CD14-positive monocyte (primary cell): ENCODE data around the gene RCAN2. TPM values are rescaled to one million over a fixed set of nuclear protein-coding genes. Genes with fewer than 3 reads are reported as not detected.

ENCODE experiments used
- DNase-seq, 3 donors: peaks; one replicate each; pipeline ENCODE4 v3.0.0-alpha.2; 2011 to 2022
- H2AFZ ChIP-seq: 2 replicates; pipeline ENCODE4 v1.6.0; 2012; ENCODE audit warnings: mild to moderate bottlenecking, low read depth, low read length, inconsistent platforms; ENCODE audit not compliant: insufficient read depth, poor library complexity, severe bottlenecking
- H3K27ac ChIP-seq, 2 donors: 1 replicate in 1 of 2; 2 replicates in 1 of 2; pipeline ENCODE4 v1.5.1; 2012 to 2013; ENCODE audit warnings: low read length in 2 of 2, control low read depth in 1 of 2, inconsistent platforms in 1 of 2, low read depth in 1 of 2, mild to moderate bottlenecking in 1 of 2
- H3K27me3 ChIP-seq, 2 donors: one replicate each; pipeline versions ENCODE4 v1.6.0 to v1.6.1; 2011 to 2013; ENCODE audit warnings: low read length in 2 of 2; ENCODE audit not compliant: control insufficient read depth in 2 of 2, insufficient read depth in 2 of 2
- H3K36me3 ChIP-seq, 2 donors: replicated peaks in 1 of 2; 1 replicate in 1 of 2; 2 replicates in 1 of 2; pipeline versions ENCODE4 v1.5.1 to v1.6.1; 2012 to 2013; ENCODE audit warnings: low read length in 2 of 2, control low read depth in 1 of 2, inconsistent platforms in 1 of 2, mild to moderate bottlenecking in 1 of 2; ENCODE audit not compliant: insufficient read depth in 2 of 2, control insufficient read depth in 1 of 2
- H3K4me1 ChIP-seq, 2 donors: 1 replicate in 1 of 2; 2 replicates in 1 of 2; pipeline versions ENCODE4 v1.5.1 to v1.6.1; 2012 to 2013; ENCODE audit warnings: low read length in 2 of 2, control low read depth in 1 of 2, inconsistent platforms in 1 of 2, mild to moderate bottlenecking in 1 of 2, moderate library complexity in 1 of 2; ENCODE audit not compliant: insufficient read depth in 2 of 2, control insufficient read depth in 1 of 2
- H3K4me2 ChIP-seq: replicated peaks from 2 replicates; pipeline ENCODE3; 2012; ENCODE audit warnings: low read length, moderate library complexity, mild to moderate bottlenecking; ENCODE audit not compliant: poor library complexity, severe bottlenecking; ENCODE audit errors: extremely low read depth
- H3K4me3 ChIP-seq, 3 experiments: fragments of 200-600 bp in 1 of 3; sonication (generic) in 1 of 3; replicated peaks in 1 of 3; 1 replicate in 2 of 3; 2 replicates in 1 of 3; pipeline ENCODE4 v1.5.1; 2011 to 2013; ENCODE audit warnings: low read length in 3 of 3, mild to moderate bottlenecking in 3 of 3, control low read depth in 2 of 3, low read depth in 2 of 3, inconsistent platforms in 1 of 3, moderate library complexity in 1 of 3
- H3K79me2 ChIP-seq: 2 replicates; pipeline ENCODE4 v1.6.0; 2012; ENCODE audit warnings: mild to moderate bottlenecking, control low read depth, inconsistent platforms, low read length, moderate library complexity; ENCODE audit not compliant: insufficient read depth
- H3K9ac ChIP-seq: 2 replicates; pipeline ENCODE4 v1.6.0; 2017; ENCODE audit warnings: low read length, mild to moderate bottlenecking; ENCODE audit not compliant: insufficient read depth, poor library complexity, severe bottlenecking
- H3K9me3 ChIP-seq, 2 donors: replicated peaks in 1 of 2; 1 replicate in 1 of 2; 2 replicates in 1 of 2; pipeline versions ENCODE4 v1.5.1 to v1.6.1; 2012 to 2013; ENCODE audit warnings: low read length in 2 of 2, control low read depth in 1 of 2; ENCODE audit not compliant: control insufficient read depth in 1 of 2, insufficient read depth in 1 of 2
- H4K20me1 ChIP-seq: 2 replicates; pipeline ENCODE4 v1.6.0; 2012; ENCODE audit warnings: mild to moderate bottlenecking, low read length, control low read depth, moderate library complexity; ENCODE audit not compliant: insufficient read depth
- H3K27ac Mint-ChIP-seq, 7 donors: one replicate each; pipeline ENCODE4 v1.8.0; 2020; ENCODE audit warnings: mild to moderate bottlenecking in 7 of 7, mixed read lengths in 7 of 7, moderate library complexity in 6 of 7, inconsistent platforms in 2 of 7
- H3K27me3 Mint-ChIP-seq, 3 donors: one replicate each; pipeline ENCODE4 v1.8.0; 2021 to 2022; ENCODE audit warnings: low read depth in 3 of 3, mild to moderate bottlenecking in 3 of 3, mixed read lengths in 3 of 3, moderate library complexity in 3 of 3, inconsistent platforms in 1 of 3
- H3K36me3 Mint-ChIP-seq, 2 donors: one replicate each; pipeline ENCODE4 v1.8.0; 2020; ENCODE audit warnings: mixed read lengths in 2 of 2, inconsistent platforms in 1 of 2, mild to moderate bottlenecking in 1 of 2
- H3K4me1 Mint-ChIP-seq: one replicate; pipeline ENCODE4 v1.8.0; 2020; ENCODE audit warnings: mild to moderate bottlenecking, mixed read lengths
- H3K4me3 Mint-ChIP-seq, 2 donors: one replicate each; pipeline ENCODE4 v1.8.0; 2020; ENCODE audit warnings: mild to moderate bottlenecking in 2 of 2, mixed read lengths in 2 of 2, moderate library complexity in 1 of 2
- H3K9me3 Mint-ChIP-seq, 7 donors: one replicate each; pipeline ENCODE4 v1.8.0; 2020 to 2022; ENCODE audit warnings: mixed read lengths in 7 of 7, mild to moderate bottlenecking in 6 of 7, moderate library complexity in 6 of 7, inconsistent platforms in 2 of 7
- intact Hi-C, 2 donors: fragments of 100-400 bp; cut with micrococcal nuclease; formaldehyde crosslinking; loops; one replicate each; pipeline versions ENCODE4 v1.15.0 to v1.15.1; 2023
- polyA plus RNA-seq, 3 donors: library from polyadenylated mRNA; depleted of rRNA in 1 of 3; unstranded in 2 of 3; stranded (reverse) in 1 of 3; fragments of 300-500 nt in 2 of 3; fragments of >200 nt in 1 of 3; fragmentation: Illumina TruSeq in 2 of 3; gene quantifications; 1 replicate in 2 of 3; 2 replicates in 1 of 3; pipeline ENCODE4 v1.2.3, GENCODE V29; 2012 to 2021
- TF ChIP-seq, protein P1 (sequence below): fragments of 200-600 bp; IDR thresholded peaks from one replicate; pipeline ENCODE4 v1.8.0; 2022; ENCODE audit warnings: antibody characterized with exemption, mild to moderate bottlenecking

RCAN2 gene
- polyA plus RNA-seq, 3 donors: not detected

DNA sequence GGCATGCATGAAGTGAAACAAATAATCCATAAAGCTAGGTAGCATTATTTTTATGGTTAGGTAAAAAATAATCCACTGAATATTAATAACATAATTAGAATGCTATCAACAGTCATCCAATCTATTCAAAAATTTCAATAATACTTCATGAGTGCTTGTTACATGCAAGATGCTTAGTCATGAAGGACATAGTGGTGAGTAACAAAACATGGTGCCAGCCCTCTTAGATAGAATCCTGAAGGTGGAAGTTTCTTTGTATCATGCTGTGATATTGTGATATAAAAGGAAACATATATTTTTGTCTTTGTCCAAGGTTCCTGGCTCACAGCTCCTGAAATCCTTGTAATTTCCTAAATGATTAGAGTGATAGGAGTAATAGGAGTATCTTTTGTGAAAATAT lies 14.9 kb downstream of the RCAN2 start:
- Histone ChIP-seq H3K9me3 (no peaks in the 10 kb centered on the region), H3K27ac (no peak overlapping the region), H3K9ac (no peak overlapping the region), H3K4me1 (no peaks in the 10 kb centered on the region), H3K27me3 (no peaks in the 10 kb centered on the region), H3K4me3 (no peak overlapping the region), H2AFZ (no peak overlapping the region), H3K36me3 (no peaks in the 10 kb centered on the region), H4K20me1 (no peaks in the 10 kb centered on the region), H3K4me2 (no peak overlapping the region), H3K79me2 (no peaks in the 10 kb centered on the region)
- intact Hi-C loops: no loop called here
- Mint-ChIP-seq H3K27ac (no peak overlapping the region), H3K4me3 (no peak overlapping the region), H3K9me3 (peaks cover 0 to 3% (median 2%) of the 10 kb centered on the region in 7 donors), H3K27me3 (peaks cover 0 to 5% (median 1%) of the 10 kb centered on the region in 3 donors), H3K4me1 (no peaks in the 10 kb centered on the region), H3K36me3 (no peaks in the 10 kb centered on the region)
- no peak for DNase-seq
- TF ChIP-seq, protein P1, sequence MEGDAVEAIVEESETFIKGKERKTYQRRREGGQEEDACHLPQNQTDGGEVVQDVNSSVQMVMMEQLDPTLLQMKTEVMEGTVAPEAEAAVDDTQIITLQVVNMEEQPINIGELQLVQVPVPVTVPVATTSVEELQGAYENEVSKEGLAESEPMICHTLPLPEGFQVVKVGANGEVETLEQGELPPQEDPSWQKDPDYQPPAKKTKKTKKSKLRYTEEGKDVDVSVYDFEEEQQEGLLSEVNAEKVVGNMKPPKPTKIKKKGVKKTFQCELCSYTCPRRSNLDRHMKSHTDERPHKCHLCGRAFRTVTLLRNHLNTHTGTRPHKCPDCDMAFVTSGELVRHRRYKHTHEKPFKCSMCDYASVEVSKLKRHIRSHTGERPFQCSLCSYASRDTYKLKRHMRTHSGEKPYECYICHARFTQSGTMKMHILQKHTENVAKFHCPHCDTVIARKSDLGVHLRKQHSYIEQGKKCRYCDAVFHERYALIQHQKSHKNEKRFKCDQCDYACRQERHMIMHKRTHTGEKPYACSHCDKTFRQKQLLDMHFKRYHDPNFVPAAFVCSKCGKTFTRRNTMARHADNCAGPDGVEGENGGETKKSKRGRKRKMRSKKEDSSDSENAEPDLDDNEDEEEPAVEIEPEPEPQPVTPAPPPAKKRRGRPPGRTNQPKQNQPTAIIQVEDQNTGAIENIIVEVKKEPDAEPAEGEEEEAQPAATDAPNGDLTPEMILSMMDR: no peak

DNA sequence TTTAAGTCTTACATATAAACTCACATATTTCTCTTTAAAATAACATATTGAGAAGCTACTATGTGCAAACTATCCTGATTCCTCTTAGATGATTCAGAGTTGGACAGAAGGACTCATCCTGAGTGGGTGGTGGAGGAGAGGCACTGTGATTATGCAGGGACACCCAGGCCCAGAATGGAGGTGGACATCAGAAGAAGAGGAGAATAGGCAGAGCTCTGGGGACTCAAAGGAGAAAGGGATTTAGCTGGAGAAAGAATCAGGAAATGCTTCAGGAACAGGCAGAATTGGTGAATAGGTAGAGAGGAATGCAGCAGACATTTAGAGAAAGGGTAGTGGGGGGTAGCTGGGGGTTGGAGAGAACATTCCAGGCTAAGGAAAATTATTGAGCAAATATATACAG lies 17.4 kb downstream of the RCAN2 start:
- H3K4me3 Mint-ChIP-seq: no peak overlapping the region
- Histone ChIP-seq H3K27ac (no peak overlapping the region), H3K27me3 (no peaks in the 10 kb centered on the region), H3K4me3 (no peak overlapping the region), H3K79me2 (no peaks in the 10 kb centered on the region), H3K9ac (no peak overlapping the region), H4K20me1 (no peaks in the 10 kb centered on the region), H3K9me3 (no peaks in the 10 kb centered on the region), H3K36me3 (no peaks in the 10 kb centered on the region), H2AFZ (no peak overlapping the region), H3K4me1 (no peaks in the 10 kb centered on the region), H3K4me2 (no peak overlapping the region)
- H3K27me3 Mint-ChIP-seq: peaks cover 0 to 6% (median 3%) of the 10 kb centered on the region in 3 donors
- intact Hi-C loops: no loop called here
- H3K36me3 Mint-ChIP-seq: no peaks in the 10 kb centered on the region
- H3K9me3 Mint-ChIP-seq: peaks cover 0 to 3% (median 2%) of the 10 kb centered on the region in 7 donors
- TF ChIP-seq, protein P1: no peak
- no peaks in the 10 kb centered on the region for H3K4me1 Mint-ChIP-seq
- H3K27ac Mint-ChIP-seq: peak overlapping the region in 1 of 7 donors; percentile 59
- DNase-seq: no peak
